Astrocyte (in vitro differentiated cells and primary cell): ENCODE measurements around the gene HCAR1. TPM values are rescaled to one million over a fixed set of nuclear protein-coding genes. Genes with fewer than 3 reads are reported as not detected.

ENCODE experiments used
- DNase-seq: peaks from one replicate; pipeline ENCODE4 v3.0.0-alpha.2; 2010; ENCODE audit warnings: low read depth
- FAIRE-seq: peaks from 2 replicates; lab custom pipeline; 2011; peaks lifted over from hg19 to GRCh38; lab: Jason Lieb, UNC
- H2AFZ ChIP-seq: 2 replicates; pipeline ENCODE4 v1.6.0; 2012; ENCODE audit warnings: low read depth, low read length, inconsistent platforms
- H3K27ac ChIP-seq: 2 replicates; pipeline ENCODE4 v1.5.1; 2011; ENCODE audit warnings: low read depth, low read length, inconsistent platforms
- H3K27me3 ChIP-seq: 2 replicates; pipeline ENCODE4 v1.6.0; 2011; ENCODE audit warnings: low read length, inconsistent platforms; ENCODE audit not compliant: insufficient read depth
- H3K36me3 ChIP-seq: 2 replicates; pipeline ENCODE4 v1.5.1; 2011; ENCODE audit warnings: low read length, inconsistent platforms; ENCODE audit not compliant: insufficient read depth
- H3K4me1 ChIP-seq: 2 replicates; pipeline ENCODE4 v1.5.1; 2011; ENCODE audit warnings: low read length, inconsistent platforms; ENCODE audit not compliant: insufficient read depth
- H3K4me2 ChIP-seq: 2 replicates; pipeline ENCODE4 v1.6.0; 2012; ENCODE audit warnings: low read length, inconsistent platforms
- H3K4me3 ChIP-seq: 2 replicates; pipeline ENCODE4 v1.5.1; 2011; ENCODE audit warnings: low read depth, mild to moderate bottlenecking, low read length, inconsistent platforms; ENCODE audit not compliant: insufficient read depth
- H3K79me2 ChIP-seq: 2 replicates; pipeline ENCODE4 v1.6.0; 2012; ENCODE audit warnings: mild to moderate bottlenecking, low read length, inconsistent platforms; ENCODE audit not compliant: insufficient read depth
- H3K9ac ChIP-seq: 2 replicates; pipeline ENCODE4 v1.6.0; 2012; ENCODE audit warnings: mild to moderate bottlenecking, low read length, inconsistent platforms
- H3K9me3 ChIP-seq: 2 replicates; pipeline ENCODE4 v1.5.1; 2012; ENCODE audit warnings: low read depth, mild to moderate bottlenecking, low read length, inconsistent platforms; ENCODE audit not compliant: insufficient read depth
- H4K20me1 ChIP-seq: 2 replicates; pipeline ENCODE4 v1.6.0; 2012; ENCODE audit warnings: low read length, inconsistent platforms; ENCODE audit not compliant: insufficient read depth
- H3K27ac Mint-ChIP-seq: one replicate; pipeline ENCODE4 v1.8.0; 2021; ENCODE audit warnings: mild to moderate bottlenecking, mixed read lengths; ENCODE audit not compliant: unreplicated experiment
- H3K27me3 Mint-ChIP-seq: one replicate; pipeline ENCODE4 v1.8.0; 2021; ENCODE audit warnings: low read depth, mixed read lengths; ENCODE audit not compliant: unreplicated experiment
- H3K36me3 Mint-ChIP-seq: one replicate; pipeline ENCODE4 v1.8.0; 2021; ENCODE audit warnings: low read depth, mixed read lengths; ENCODE audit not compliant: unreplicated experiment
- H3K4me1 Mint-ChIP-seq: one replicate; pipeline ENCODE4 v1.8.0; 2021; ENCODE audit warnings: low read depth, mixed read lengths; ENCODE audit not compliant: unreplicated experiment
- H3K4me3 Mint-ChIP-seq: one replicate; pipeline ENCODE4 v1.8.0; 2021; ENCODE audit warnings: mild to moderate bottlenecking, moderate library complexity, mixed read lengths; ENCODE audit not compliant: unreplicated experiment
- H3K9me3 Mint-ChIP-seq: one replicate; pipeline ENCODE4 v1.8.0; 2021; ENCODE audit warnings: mild to moderate bottlenecking, mixed read lengths; ENCODE audit not compliant: unreplicated experiment
- EZH2 ChIP-seq: IDR thresholded peaks from 2 replicates; pipeline ENCODE4 v1.6.1; 2012; ENCODE audit warnings: mild to moderate bottlenecking, low read length, inconsistent platforms; ENCODE audit not compliant: insufficient read depth
- total RNA-seq: library from RNA; stranded (reverse); gene quantifications from 2 replicates; pipeline ENCODE4 v1.2.1, GENCODE V29; 2021
- TF ChIP-seq, protein P1 (sequence below): IDR thresholded peaks from 2 replicates; pipeline ENCODE4 v1.5.1; 2011; ENCODE audit warnings: low read depth, mild to moderate bottlenecking, inconsistent platforms, low read length, moderate library complexity; ENCODE audit not compliant: insufficient read depth

The HCAR1 gene
- total RNA-seq, 1 donor from 2014 or later, result not detected

DNA sequence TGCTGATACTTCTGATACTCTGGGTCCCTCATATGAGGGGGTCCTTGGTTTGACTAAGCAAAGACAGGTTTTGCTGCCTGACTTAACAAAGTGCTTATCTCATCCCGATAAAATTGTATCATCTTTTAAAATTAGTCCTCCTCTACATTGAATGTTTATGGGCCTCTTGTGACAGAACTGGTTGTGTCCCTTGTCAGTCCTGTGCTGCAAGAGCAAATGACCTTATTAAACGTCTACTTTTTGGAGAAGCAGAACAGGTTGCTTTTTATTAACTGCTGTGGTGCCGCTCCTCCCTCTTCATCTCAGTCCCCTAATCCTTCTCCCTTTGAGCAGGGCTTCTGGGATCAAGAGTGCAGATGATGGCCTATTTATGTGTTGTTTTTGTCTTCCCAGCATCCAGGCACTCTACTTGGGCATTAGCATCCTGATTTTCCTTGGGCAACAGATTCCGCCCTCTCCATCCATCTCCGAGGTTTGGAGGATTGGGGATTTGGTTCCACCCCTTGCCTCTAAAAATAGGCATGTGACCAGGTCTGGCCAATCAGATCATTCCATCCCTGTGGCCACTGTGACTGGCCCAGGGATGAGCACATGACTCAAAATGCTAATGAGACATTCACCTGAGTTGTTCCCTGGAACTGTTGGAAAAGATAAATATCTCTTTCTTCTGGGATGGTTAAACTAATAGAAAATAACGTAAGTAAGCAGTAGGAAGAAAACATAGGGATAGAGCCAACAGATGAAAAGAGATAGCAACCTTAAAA is 19.1 kb upstream of the HCAR1 start:
- no peak overlapping the region for H3K27ac Mint-ChIP-seq
- no peak for DNase-seq
- Histone ChIP-seq H3K79me2 (peaks cover 21% of the 10 kb centered on the region), H3K9me3 (no peaks in the 10 kb centered on the region), H3K27ac (no peak overlapping the region), H3K9ac (no peak overlapping the region), H3K4me1 (peaks cover 8% of the 10 kb centered on the region), H3K36me3 (peaks cover 8% of the 10 kb centered on the region), H3K4me2 (no peak overlapping the region), H4K20me1 (peaks cover 6% of the 10 kb centered on the region), H2AFZ (peak overlapping the region; percentile 19), H3K27me3 (no peaks in the 10 kb centered on the region), H3K4me3 (no peak overlapping the region)
- FAIRE-seq, result no peak
- H3K4me3 Mint-ChIP-seq, result no peak overlapping the region
- TF ChIP-seq EZH2, result no peak
- TF ChIP-seq, protein P1, sequence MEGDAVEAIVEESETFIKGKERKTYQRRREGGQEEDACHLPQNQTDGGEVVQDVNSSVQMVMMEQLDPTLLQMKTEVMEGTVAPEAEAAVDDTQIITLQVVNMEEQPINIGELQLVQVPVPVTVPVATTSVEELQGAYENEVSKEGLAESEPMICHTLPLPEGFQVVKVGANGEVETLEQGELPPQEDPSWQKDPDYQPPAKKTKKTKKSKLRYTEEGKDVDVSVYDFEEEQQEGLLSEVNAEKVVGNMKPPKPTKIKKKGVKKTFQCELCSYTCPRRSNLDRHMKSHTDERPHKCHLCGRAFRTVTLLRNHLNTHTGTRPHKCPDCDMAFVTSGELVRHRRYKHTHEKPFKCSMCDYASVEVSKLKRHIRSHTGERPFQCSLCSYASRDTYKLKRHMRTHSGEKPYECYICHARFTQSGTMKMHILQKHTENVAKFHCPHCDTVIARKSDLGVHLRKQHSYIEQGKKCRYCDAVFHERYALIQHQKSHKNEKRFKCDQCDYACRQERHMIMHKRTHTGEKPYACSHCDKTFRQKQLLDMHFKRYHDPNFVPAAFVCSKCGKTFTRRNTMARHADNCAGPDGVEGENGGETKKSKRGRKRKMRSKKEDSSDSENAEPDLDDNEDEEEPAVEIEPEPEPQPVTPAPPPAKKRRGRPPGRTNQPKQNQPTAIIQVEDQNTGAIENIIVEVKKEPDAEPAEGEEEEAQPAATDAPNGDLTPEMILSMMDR, result no peak
- H3K9me3 Mint-ChIP-seq, result no peaks in the 10 kb centered on the region
- no peaks in the 10 kb centered on the region for H3K27me3 Mint-ChIP-seq
- peaks cover 16% of the 10 kb centered on the region for H3K4me1 Mint-ChIP-seq
- peaks cover 4% of the 10 kb centered on the region for H3K36me3 Mint-ChIP-seq

DNA sequence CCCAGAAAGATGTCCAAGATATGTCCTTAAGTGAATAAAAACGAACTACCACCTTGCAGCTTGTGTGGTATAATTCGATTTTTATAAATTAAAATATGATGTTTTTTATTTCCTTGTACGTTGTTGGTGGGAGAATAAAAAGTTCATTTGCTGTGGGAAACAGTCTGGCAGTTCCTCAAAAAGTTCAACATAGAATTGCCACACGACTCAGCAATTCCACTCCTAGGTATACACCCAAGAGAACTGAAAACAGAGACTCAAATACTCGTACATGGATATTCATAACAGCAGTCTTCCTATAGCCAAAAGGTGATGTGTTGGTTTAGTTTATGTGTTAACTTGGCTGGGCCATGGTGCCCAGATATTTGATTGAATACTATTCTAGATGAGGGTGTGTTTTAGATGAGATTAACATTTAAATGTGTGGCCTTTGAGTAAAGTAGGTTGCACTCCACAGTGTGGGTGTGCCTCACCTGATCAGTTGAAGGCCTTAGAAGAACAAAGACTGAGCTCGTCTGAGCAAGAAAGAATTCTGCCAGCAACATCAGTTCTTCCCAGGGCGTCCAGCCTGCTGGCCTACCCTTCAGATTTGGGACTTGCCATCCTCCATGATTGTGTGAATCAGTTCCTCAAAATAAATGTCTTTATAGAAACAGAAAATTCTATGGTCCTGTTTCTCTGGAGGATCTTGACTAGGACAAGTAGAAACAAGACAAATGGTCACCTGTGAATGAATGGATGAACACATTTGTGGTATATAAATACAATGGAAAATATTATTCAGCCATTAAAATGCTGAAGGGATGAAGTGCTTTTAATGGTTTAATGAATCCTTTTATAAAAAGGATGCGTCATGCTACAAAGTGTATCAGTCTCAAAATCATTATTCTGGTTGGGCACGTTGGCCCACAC is 16.8 kb upstream of the HCAR1 start:
- Histone ChIP-seq H3K4me2 (no peak overlapping the region), H2AFZ (no peak overlapping the region), H3K79me2 (no peaks in the 10 kb centered on the region), H4K20me1 (no peaks in the 10 kb centered on the region), H3K36me3 (no peaks in the 10 kb centered on the region), H3K4me3 (no peak overlapping the region), H3K27ac (no peak overlapping the region), H3K9me3 (no peaks in the 10 kb centered on the region), H3K27me3 (no peaks in the 10 kb centered on the region), H3K4me1 (no peaks in the 10 kb centered on the region), H3K9ac (no peak overlapping the region)
- no peak for TF ChIP-seq EZH2
- TF ChIP-seq, protein P1, result no peak
- H3K4me3 Mint-ChIP-seq, result no peak overlapping the region
- H3K27me3 Mint-ChIP-seq, result no peaks in the 10 kb centered on the region
- DNase-seq (no peak), FAIRE-seq (no peak)
- H3K27ac Mint-ChIP-seq, result no peak overlapping the region
- no peaks in the 10 kb centered on the region for H3K36me3 Mint-ChIP-seq
- H3K4me1 Mint-ChIP-seq, result peaks cover 4% of the 10 kb centered on the region
- peaks cover 3% of the 10 kb centered on the region for H3K9me3 Mint-ChIP-seq
